ENCODE results near the gene DUSP7. TPM values are rescaled to one million over a fixed set of nuclear protein-coding genes. Genes with fewer than 3 reads are reported as not detected.

The DUSP7 gene
- total RNA-seq, 1 donor from 2014 or later, result 19.4 TPM

DNA sequence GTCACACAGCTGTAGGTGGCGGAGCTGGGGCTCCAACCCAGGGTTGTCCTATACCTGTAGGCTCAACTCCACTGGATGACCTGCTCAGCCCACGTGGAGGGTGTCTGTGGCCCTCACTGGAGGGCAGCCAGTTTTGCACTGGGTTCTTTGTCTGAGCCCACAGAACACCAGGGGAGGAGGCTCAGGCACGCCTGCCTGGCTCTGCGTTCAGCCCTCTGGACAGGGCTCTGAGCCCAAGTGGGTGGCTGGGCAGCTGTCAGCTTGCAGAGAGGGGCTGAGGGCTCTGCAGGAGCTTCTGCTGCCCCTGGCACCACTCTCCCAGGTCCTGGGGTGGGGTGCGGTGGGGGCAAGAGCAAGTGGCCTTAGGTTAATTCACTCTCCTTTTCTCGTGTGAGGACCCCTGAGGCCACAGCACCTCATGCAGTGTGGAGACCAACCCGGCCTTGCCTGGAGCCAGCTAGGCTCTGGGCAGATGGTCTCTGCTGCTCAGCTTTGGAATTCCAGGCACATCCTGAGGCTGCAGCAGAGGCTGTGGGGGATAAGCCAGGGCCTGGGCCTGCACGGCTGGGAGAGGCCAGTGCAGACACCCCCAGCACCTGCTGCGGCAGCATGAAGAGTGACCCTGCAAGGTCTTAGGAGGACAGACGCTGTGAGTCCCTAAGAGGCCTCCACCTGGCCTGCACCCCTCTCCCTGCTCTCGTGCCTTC is 23.5 kb downstream of the DUSP7 start:
- no peaks in the 10 kb centered on the region for H3K27me3 Mint-ChIP-seq (ENCODE audit: unreplicated experiment)
- no peaks in the 10 kb centered on the region for H3K9me3 Mint-ChIP-seq (ENCODE audit: unreplicated experiment)
- no peak for DNase-seq (ENCODE audit: extremely low spot score, unreplicated experiment)
- H3K4me3 Mint-ChIP-seq (ENCODE audit: unreplicated experiment), result no peak overlapping the region
- H3K27ac Mint-ChIP-seq (ENCODE audit: unreplicated experiment), result no peak overlapping the region
- TF ChIP-seq, protein P1, sequence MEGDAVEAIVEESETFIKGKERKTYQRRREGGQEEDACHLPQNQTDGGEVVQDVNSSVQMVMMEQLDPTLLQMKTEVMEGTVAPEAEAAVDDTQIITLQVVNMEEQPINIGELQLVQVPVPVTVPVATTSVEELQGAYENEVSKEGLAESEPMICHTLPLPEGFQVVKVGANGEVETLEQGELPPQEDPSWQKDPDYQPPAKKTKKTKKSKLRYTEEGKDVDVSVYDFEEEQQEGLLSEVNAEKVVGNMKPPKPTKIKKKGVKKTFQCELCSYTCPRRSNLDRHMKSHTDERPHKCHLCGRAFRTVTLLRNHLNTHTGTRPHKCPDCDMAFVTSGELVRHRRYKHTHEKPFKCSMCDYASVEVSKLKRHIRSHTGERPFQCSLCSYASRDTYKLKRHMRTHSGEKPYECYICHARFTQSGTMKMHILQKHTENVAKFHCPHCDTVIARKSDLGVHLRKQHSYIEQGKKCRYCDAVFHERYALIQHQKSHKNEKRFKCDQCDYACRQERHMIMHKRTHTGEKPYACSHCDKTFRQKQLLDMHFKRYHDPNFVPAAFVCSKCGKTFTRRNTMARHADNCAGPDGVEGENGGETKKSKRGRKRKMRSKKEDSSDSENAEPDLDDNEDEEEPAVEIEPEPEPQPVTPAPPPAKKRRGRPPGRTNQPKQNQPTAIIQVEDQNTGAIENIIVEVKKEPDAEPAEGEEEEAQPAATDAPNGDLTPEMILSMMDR (IDR thresholded peaks at IDR 0.05), result no peak
- H3K4me1 Mint-ChIP-seq (ENCODE audit: unreplicated experiment), result peaks cover 3% of the 10 kb centered on the region
- no peaks in the 10 kb centered on the region for H3K36me3 Mint-ChIP-seq (ENCODE audit: unreplicated experiment)

DNA sequence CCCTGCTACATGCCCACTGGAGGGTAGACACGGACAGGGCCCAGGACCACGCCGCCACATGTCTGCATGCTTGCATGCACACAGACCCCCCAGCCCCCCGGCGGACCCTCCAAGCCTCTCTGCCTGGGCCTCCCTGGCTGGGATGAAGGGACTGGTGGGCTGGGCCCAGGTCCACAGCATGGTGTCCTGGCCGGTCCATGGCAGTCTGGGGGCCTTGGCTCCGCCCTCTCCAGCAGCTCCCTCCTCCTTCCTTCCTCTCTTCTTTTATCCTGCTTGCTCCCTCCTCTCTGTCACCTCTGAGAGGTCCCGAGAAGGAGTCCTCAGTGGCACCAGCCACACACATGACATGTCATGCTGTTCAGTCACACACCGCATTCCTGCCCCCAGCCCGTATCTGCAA is 24.5 kb downstream of the DUSP7 start:
- Mint-ChIP-seq H3K27ac (ENCODE audit: unreplicated experiment) (no peak overlapping the region), H3K27me3 (ENCODE audit: unreplicated experiment) (no peaks in the 10 kb centered on the region), H3K4me3 (ENCODE audit: unreplicated experiment) (no peak overlapping the region), H3K9me3 (ENCODE audit: unreplicated experiment) (no peaks in the 10 kb centered on the region), H3K4me1 (ENCODE audit: unreplicated experiment) (peaks cover 3% of the 10 kb centered on the region), H3K36me3 (ENCODE audit: unreplicated experiment) (no peaks in the 10 kb centered on the region)
- no peak for DNase-seq (ENCODE audit: extremely low spot score, unreplicated experiment)
- TF ChIP-seq, protein P1 (IDR thresholded peaks at IDR 0.05), result no peak

GRCh38 chr3:52030714-52031310 is 25.6 kb downstream of the DUSP7 start:
- DNase-seq (ENCODE audit: extremely low spot score, unreplicated experiment), result no peak
- H3K4me1 Mint-ChIP-seq (ENCODE audit: unreplicated experiment), result peaks cover 8% of the 10 kb centered on the region
- TF ChIP-seq, protein P1 (IDR thresholded peaks at IDR 0.05), result no peak
- H3K36me3 Mint-ChIP-seq (ENCODE audit: unreplicated experiment), result no peaks in the 10 kb centered on the region
- H3K9me3 Mint-ChIP-seq (ENCODE audit: unreplicated experiment), result no peaks in the 10 kb centered on the region
- no peak overlapping the region for H3K4me3 Mint-ChIP-seq (ENCODE audit: unreplicated experiment)
- H3K27me3 Mint-ChIP-seq (ENCODE audit: unreplicated experiment), result no peaks in the 10 kb centered on the region
- H3K27ac Mint-ChIP-seq (ENCODE audit: unreplicated experiment), result no peak overlapping the region

- Mint-ChIP-seq H3K27ac (ENCODE audit: unreplicated experiment) (no peak overlapping the region), H3K4me3 (ENCODE audit: unreplicated experiment) (no peak overlapping the region), H3K4me1 (ENCODE audit: unreplicated experiment) (peaks cover 17% of the 10 kb centered on the region), H3K27me3 (ENCODE audit: unreplicated experiment) (no peaks in the 10 kb centered on the region), H3K36me3 (ENCODE audit: unreplicated experiment) (no peaks in the 10 kb centered on the region), H3K9me3 (ENCODE audit: unreplicated experiment) (no peaks in the 10 kb centered on the region)
- DNase-seq (ENCODE audit: extremely low spot score, unreplicated experiment), result no peak
- TF ChIP-seq, protein P1 (IDR thresholded peaks at IDR 0.05), result no peak
Measured at GRCh38 chr3:52029535-52029934, 26.8 kb downstream of the DUSP7 start.

DNA sequence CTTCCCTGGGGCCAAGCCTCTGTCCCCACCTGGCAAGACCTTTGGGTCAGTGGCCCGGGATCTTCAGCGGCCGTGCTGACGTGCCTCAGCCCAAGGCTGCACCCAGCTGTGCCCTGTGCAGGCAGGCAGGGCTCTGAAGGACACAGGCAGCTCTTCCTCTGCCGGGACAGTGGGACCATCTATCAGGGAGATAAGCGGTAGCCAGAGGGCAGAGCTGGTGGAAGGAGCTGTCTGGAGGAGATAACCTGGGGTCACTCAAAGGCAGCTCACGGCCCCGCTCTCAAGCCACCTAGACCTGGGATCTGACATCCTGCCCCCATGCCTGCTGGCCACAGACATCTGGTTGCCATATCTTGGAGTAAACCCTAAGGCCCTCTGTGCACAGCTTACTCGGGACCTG is 27.3 kb downstream of the DUSP7 start:
- Mint-ChIP-seq H3K36me3 (ENCODE audit: unreplicated experiment) (no peaks in the 10 kb centered on the region), H3K4me3 (ENCODE audit: unreplicated experiment) (no peak overlapping the region), H3K9me3 (ENCODE audit: unreplicated experiment) (no peaks in the 10 kb centered on the region)

More for the DNA sequence above, 27.3 kb downstream of the DUSP7 start:
- TF ChIP-seq, protein P1 (IDR thresholded peaks at IDR 0.05), result no peak
- Mint-ChIP-seq H3K4me1 (ENCODE audit: unreplicated experiment) (peaks cover 22% of the 10 kb centered on the region), H3K27ac (ENCODE audit: unreplicated experiment) (no peak overlapping the region), H3K27me3 (ENCODE audit: unreplicated experiment) (no peaks in the 10 kb centered on the region)
- no peak for DNase-seq (ENCODE audit: extremely low spot score, unreplicated experiment)
